ENCODE measurements around the gene TMOD1. TPM values are rescaled to one million over a fixed set of nuclear protein-coding genes. Genes with fewer than 3 reads are reported as not detected.
"Not testable (repeated sequence)": the region's sequence is repeated elsewhere in the genome, so short reads cannot be mapped to it uniquely, and the experiment has no call there.

TMOD1 gene
- total RNA-seq: 0.71 and 0.91 TPM in 2 replicates

GRCh38 chr9:97501177-97501971 is at the start of gene TMOD1:
TSS of gene TMOD1 (plus strand) at chr9:97501666. CDS start at chr9:97524189, 22,523 bp downstream.
- DNase-seq: peak; percentile 83
- H3K9me3 Mint-ChIP-seq: no peaks in the 10 kb centered on the region
- peaks cover 20% of the 10 kb centered on the region for H3K4me1 Mint-ChIP-seq
- peak within 1 kb of the TSS; percentile 13 for H3K27ac Mint-ChIP-seq
- H3K4me3 Mint-ChIP-seq: peak within 1 kb of the TSS; percentile 76
- H3K36me3 Mint-ChIP-seq (ENCODE audit: low read depth): peaks cover 10% of the 10 kb centered on the region
- intact Hi-C loops (cut with micrococcal nuclease): loop anchor here (5.0 kb wide), 1 partner anchor 89 kb away; the partner anchor contains the start of gene TDRD7
- H3K27me3 Mint-ChIP-seq: peaks cover 51% of the 10 kb centered on the region

DNA sequence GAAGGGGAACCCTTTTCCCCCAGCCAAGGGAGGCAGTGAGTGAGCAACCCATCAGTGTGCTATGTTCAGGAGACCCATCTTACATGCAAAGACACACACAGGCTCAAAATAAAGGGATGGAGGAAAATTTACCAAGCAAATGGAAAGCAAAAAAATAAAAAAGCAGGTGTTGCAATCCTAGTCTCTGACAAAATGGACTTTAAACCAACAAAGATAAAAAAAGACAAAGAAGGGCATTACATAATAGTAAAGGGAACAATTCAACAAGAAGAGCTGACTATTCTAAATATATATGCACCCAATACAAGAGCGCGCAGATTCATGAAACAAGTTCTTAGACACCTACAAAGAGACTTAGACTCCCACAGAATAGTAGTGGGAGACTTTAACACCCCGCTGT is 47.9 kb upstream of the TMOD1 start:
- H3K4me3 Mint-ChIP-seq; intact Hi-C loops (cut with micrococcal nuclease); H3K27me3 Mint-ChIP-seq; H3K4me1 Mint-ChIP-seq; DNase-seq; H3K27ac Mint-ChIP-seq: not testable (repeated sequence)
- Mint-ChIP-seq H3K9me3 (peaks cover 26% of the 10 kb centered on the region), H3K36me3 (ENCODE audit: low read depth) (peaks cover 18% of the 10 kb centered on the region)

- H3K4me1 Mint-ChIP-seq; H3K4me3 Mint-ChIP-seq; H3K27me3 Mint-ChIP-seq; H3K27ac Mint-ChIP-seq; intact Hi-C loops (cut with micrococcal nuclease): not testable (repeated sequence)
- peaks cover 15% of the 10 kb centered on the region for H3K36me3 Mint-ChIP-seq (ENCODE audit: low read depth)
- DNase-seq: peak; percentile 12
- H3K9me3 Mint-ChIP-seq: peaks cover 26% of the 10 kb centered on the region
Observed at GRCh38 chr9:97456841-97457240, 44.6 kb upstream of the TMOD1 start.

DNA sequence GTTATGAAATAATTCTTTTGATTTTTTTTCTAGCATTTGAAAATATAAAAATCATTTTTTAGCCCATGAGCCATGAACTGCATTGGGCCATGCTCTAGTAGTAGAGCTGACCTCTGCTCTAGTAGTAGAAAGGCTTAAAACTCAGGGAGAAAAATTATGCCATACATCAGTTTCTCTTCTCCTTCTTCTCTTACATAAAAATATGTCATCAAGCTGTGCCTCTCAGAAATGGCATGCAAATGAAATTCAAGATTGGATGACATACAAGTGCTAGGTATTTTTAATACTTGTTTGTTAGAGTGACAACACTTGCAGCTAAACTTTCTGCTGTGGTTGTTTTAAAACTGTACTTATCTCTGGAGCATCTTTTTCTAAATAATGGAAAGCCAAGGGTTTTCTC is 42.1 kb upstream of the TMOD1 start:
- no peaks in the 10 kb centered on the region for H3K4me1 Mint-ChIP-seq
- H3K36me3 Mint-ChIP-seq (ENCODE audit: low read depth): peaks cover 9% of the 10 kb centered on the region
- no peak overlapping the region for H3K4me3 Mint-ChIP-seq
- intact Hi-C loops (cut with micrococcal nuclease): no loop called here
- peaks cover 17% of the 10 kb centered on the region for H3K9me3 Mint-ChIP-seq
- H3K27ac Mint-ChIP-seq: no peak overlapping the region
- H3K27me3 Mint-ChIP-seq: no peaks in the 10 kb centered on the region
- no peak for DNase-seq

- Mint-ChIP-seq H3K4me3 (no peak overlapping the region), H3K27ac (no peak overlapping the region), H3K4me1 (no peaks in the 10 kb centered on the region), H3K9me3 (no peaks in the 10 kb centered on the region), H3K36me3 (ENCODE audit: low read depth) (peaks cover 4% of the 10 kb centered on the region), H3K27me3 (no peaks in the 10 kb centered on the region)
- DNase-seq: peak; percentile 29
- intact Hi-C loops (cut with micrococcal nuclease): no loop called here
Observed at GRCh38 chr9:97462159-97462558, 39.3 kb upstream of the TMOD1 start.

DNA sequence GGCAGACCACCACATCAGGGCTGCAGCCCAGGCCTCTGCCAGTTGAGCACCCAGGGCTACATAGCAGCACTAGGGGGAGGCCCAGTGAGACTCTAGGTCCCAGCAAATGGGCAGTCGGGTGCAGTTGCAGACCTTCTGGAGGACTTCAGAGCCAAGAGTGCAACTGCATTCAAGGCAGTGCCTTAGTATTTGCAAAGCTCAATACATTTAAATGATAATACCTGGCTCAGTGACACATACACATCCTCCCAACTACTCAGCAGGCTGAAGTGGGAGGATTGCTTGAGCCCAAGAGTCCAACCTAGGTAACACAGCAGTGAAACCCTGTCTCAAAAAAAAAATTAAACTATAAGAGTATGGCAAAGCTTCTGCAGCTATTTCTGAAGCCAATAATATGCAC is 38.6 kb upstream of the TMOD1 start:
- Mint-ChIP-seq H3K4me3 (no peak overlapping the region), H3K9me3 (no peaks in the 10 kb centered on the region), H3K36me3 (ENCODE audit: low read depth) (peaks cover 6% of the 10 kb centered on the region), H3K27ac (no peak overlapping the region), H3K27me3 (no peaks in the 10 kb centered on the region), H3K4me1 (no peaks in the 10 kb centered on the region)
- intact Hi-C loops (cut with micrococcal nuclease): no loop called here
- peak; percentile 49 for DNase-seq

DNA sequence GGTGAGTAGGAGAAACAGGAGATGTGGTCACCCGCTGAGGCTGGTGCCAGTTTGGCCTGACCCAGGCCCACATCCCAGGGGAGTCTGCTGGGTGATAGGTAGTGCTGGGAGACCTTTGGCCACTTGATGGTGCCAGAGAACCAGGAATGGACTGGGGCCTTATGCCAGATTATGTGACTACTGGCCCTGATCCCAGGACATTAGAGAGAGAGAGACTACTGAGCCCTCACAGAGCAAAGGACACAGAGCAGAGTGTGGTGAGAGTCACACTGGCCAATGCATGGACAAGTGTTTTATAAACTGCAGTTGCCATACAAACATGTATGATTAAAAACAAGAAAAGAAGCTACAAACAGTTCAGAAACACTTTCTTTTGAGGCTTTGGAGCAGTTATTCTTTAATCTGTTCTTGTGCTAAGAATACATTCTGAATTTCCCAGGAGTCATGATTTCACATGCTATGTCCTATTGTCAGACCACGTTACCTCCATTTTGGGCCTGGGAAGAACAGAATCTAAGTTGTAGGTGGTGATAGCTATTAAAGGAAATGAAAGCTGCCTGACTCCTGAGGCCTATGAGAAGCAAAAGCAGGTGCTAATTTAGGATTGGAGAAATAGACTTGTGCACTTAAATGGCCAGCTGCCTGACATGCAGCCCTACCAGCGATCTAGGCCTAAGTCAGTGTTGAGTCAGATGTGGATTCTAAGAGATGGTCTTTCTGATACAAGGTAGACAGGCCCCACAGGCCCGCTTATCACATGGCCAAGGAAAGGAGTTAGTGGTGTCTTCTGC is 32.6 kb upstream of the TMOD1 start:
- Mint-ChIP-seq H3K27ac (no peak overlapping the region), H3K4me3 (no peak overlapping the region)

GRCh38 chr9:97470076-97470475 is 31.4 kb upstream of the TMOD1 start:
- Mint-ChIP-seq H3K4me3 (no peak overlapping the region), H3K9me3 (no peaks in the 10 kb centered on the region), H3K27me3 (no peaks in the 10 kb centered on the region), H3K27ac (no peak overlapping the region), H3K36me3 (ENCODE audit: low read depth) (peaks cover 10% of the 10 kb centered on the region), H3K4me1 (no peaks in the 10 kb centered on the region)
- intact Hi-C loops (cut with micrococcal nuclease): no loop called here
- no peak for DNase-seq

More for the DNA sequence above, 32.6 kb upstream of the TMOD1 start:
- no peaks in the 10 kb centered on the region for H3K9me3 Mint-ChIP-seq
- H3K4me1 Mint-ChIP-seq: no peaks in the 10 kb centered on the region
- intact Hi-C loops (cut with micrococcal nuclease): loop anchor here (1.0 kb wide), 2 partner anchors 129 to 146 kb away; no protein-coding TSS in a partner anchor
- DNase-seq: peak; percentile 80
- H3K27me3 Mint-ChIP-seq: no peaks in the 10 kb centered on the region
- H3K36me3 Mint-ChIP-seq (ENCODE audit: low read depth): peaks cover 8% of the 10 kb centered on the region

- peak; percentile 43 for DNase-seq
- Mint-ChIP-seq H3K27ac (no peak overlapping the region), H3K4me1 (no peaks in the 10 kb centered on the region), H3K27me3 (no peaks in the 10 kb centered on the region), H3K4me3 (no peak overlapping the region), H3K9me3 (no peaks in the 10 kb centered on the region), H3K36me3 (ENCODE audit: low read depth) (peaks cover 12% of the 10 kb centered on the region)
- intact Hi-C loops (cut with micrococcal nuclease): no loop called here
Observed at GRCh38 chr9:97473717-97474116, 27.7 kb upstream of the TMOD1 start.

DNA sequence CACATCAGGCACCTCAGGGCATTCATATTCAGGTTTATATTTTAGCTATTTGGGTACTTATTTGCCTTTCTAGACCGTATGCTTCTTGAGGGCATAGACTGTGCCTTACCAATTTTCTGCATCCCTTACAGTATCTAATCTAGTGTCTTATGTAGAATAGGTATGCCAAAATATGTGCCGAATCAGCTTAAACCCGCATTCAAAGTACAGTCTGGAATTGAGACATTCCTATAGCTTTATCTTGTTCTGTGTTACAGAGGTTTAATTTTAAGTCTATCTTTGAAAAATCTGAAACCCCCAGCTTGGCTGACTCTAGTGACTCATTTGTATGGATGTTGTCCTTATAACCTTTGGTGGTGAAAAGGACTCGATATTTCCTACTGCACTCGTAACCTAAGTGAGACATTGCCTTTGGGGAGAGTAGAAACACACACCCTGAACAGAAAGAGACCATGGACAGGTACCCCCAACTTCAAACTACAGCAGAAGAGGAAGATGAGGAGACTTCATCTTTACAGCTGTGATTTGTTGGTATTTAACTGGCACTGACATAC is 27.0 kb upstream of the TMOD1 start:
- intact Hi-C loops (cut with micrococcal nuclease): no loop called here
- Mint-ChIP-seq H3K27me3 (no peaks in the 10 kb centered on the region), H3K4me1 (no peaks in the 10 kb centered on the region), H3K27ac (no peak overlapping the region), H3K36me3 (ENCODE audit: low read depth) (peaks cover 15% of the 10 kb centered on the region), H3K4me3 (no peak overlapping the region), H3K9me3 (no peaks in the 10 kb centered on the region)
- DNase-seq: peak; percentile 12

GRCh38 chr9:97475059-97475458 is 26.4 kb upstream of the TMOD1 start:
- H3K27me3 Mint-ChIP-seq: no peaks in the 10 kb centered on the region
- peaks cover 15% of the 10 kb centered on the region for H3K36me3 Mint-ChIP-seq (ENCODE audit: low read depth)
- no peaks in the 10 kb centered on the region for H3K4me1 Mint-ChIP-seq
- H3K9me3 Mint-ChIP-seq: no peaks in the 10 kb centered on the region
- DNase-seq: peak; percentile 31
- no peak overlapping the region for H3K4me3 Mint-ChIP-seq
- H3K27ac Mint-ChIP-seq: no peak overlapping the region
- intact Hi-C loops (cut with micrococcal nuclease): no loop called here

- no peaks in the 10 kb centered on the region for H3K9me3 Mint-ChIP-seq
- no peaks in the 10 kb centered on the region for H3K27me3 Mint-ChIP-seq
- H3K4me3 Mint-ChIP-seq: no peak overlapping the region
- peaks cover 33% of the 10 kb centered on the region for H3K36me3 Mint-ChIP-seq (ENCODE audit: low read depth)
- intact Hi-C loops (cut with micrococcal nuclease): no loop called here
- peak; percentile 49 for DNase-seq
- no peak overlapping the region for H3K27ac Mint-ChIP-seq
- no peaks in the 10 kb centered on the region for H3K4me1 Mint-ChIP-seq
Observed at GRCh38 chr9:97478301-97478981, 23.0 kb upstream of the TMOD1 start.

GRCh38 chr9:97479496-97480159 is 21.8 kb upstream of the TMOD1 start:
- Mint-ChIP-seq H3K36me3 (ENCODE audit: low read depth) (peaks cover 36% of the 10 kb centered on the region), H3K9me3 (no peaks in the 10 kb centered on the region), H3K4me3 (no peak overlapping the region), H3K27me3 (no peaks in the 10 kb centered on the region), H3K4me1 (no peaks in the 10 kb centered on the region), H3K27ac (no peak overlapping the region)
- intact Hi-C loops (cut with micrococcal nuclease): no loop called here
- peak; percentile 34 for DNase-seq

Measured in activated CD4-positive, alpha-beta T cell treated with anti-CD3 and anti-CD28 coated beads, Interleukin-2, amount 10 ng/mL, durations not matched to agents 24 days and 14 days (primary cell).